ENCODE results near the gene KCTD5.
"Not testable (repeated sequence)": the region's sequence is repeated elsewhere in the genome, so short reads cannot be mapped to it uniquely, and the experiment has no call there.

GRCh38 chr16:2639071-2639721, 43.1 kb upstream of the KCTD5 start:
- not testable (repeated sequence) for TF ChIP-seq RAD21 (conservative IDR thresholded peaks at IDR 0.05); EZH2 (IDR thresholded peaks at IDR 0.05; ENCODE audit: borderline replicate concordance, insufficient read depth, low read length, poor library complexity, severe bottlenecking); POLR2AphosphoS5 (IDR thresholded peaks at IDR 0.05); CTCF (IDR thresholded peaks at IDR 0.05; ENCODE audit: poor library complexity, severe bottlenecking); TAF1 (IDR thresholded peaks at IDR 0.05; ENCODE audit: low read depth); REST (IDR thresholded peaks at IDR 0.05; ENCODE audit: borderline replicate concordance); MXI1 (conservative IDR thresholded peaks at IDR 0.05; ENCODE audit: poor library complexity, severe bottlenecking); SMC3 (conservative IDR thresholded peaks at IDR 0.05; ENCODE audit: poor library complexity)

Data from neural cell (in vitro differentiated cells).